ENCODE measurements around the gene CRP. TPM values are rescaled to one million over a fixed set of nuclear protein-coding genes. Genes with fewer than 3 reads are reported as not detected.

The CRP gene
- total and polyA plus RNA-seq, 9 of the 15 experiments (the other 6 are each of a cell fraction or from before 2014, with no cell fraction given): 0.69 TPM; not detected in 8

DNA sequence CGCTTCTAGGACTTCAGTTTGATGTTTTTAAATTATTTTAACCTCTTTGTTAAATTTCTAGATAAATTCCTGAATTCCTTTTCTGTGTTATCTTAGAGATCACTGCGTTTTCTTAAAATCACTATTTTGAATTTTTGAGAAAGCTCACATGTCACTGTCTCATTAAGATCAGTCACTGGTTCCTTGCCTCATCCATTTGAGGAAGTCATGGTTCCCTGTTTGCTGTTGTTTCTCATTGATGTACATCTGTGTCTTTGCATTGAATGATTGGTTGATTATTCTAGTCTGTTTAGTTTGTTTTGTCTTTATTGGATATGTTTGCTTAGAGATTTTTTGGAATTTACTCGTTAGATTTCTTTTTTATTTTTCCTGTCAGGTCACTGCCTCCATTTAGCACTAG is 50.1 kb downstream of the CRP start:
- no peaks in the 10 kb centered on the region for H3K79me2 ChIP-seq (ENCODE audit: control insufficient read depth, insufficient read depth, low read length)
- BruUV-seq (replicated peaks): no TSS peak
- DNase-seq (ENCODE audit: extremely low read depth in 1 of 4, low spot score in 3 of 4) (no peak), FAIRE-seq (no peak), ATAC-seq (no peak)
- no peaks in the 10 kb centered on the region for H3K9me3 ChIP-seq (replicated peaks; ENCODE audit: control insufficient read depth, insufficient read depth, low read depth, low read length)
- no peaks in the 10 kb centered on the region for H4K20me1 ChIP-seq (replicated peaks; ENCODE audit: control insufficient read depth, insufficient read depth, low read length)
- POLR2A ChIA-PET: no interaction called here
- no peaks in the 10 kb centered on the region for H3K36me3 ChIP-seq (ENCODE audit: control insufficient read depth, insufficient read depth, low read length)
- H3K27me3 ChIP-seq (ENCODE audit: control insufficient read depth in 2 of 2, insufficient read depth in 2 of 2, low read length in 2 of 2): no peaks in the 10 kb centered on the region
- intact Hi-C loops (cut with micrococcal nuclease) (no loop called here), in situ Hi-C loops (cut with MboI) (no loop called here)
- H3K9me1 ChIP-seq (ENCODE audit: control insufficient read depth, insufficient read depth, low read length): no peaks in the 10 kb centered on the region
- WGBS (ENCODE audit: insufficient coverage, low coverage, missing lambda C conversion rate): 0% methylated on average over 3 of the region's 3 CpGs
- no peaks in the 10 kb centered on the region for H3K4me1 ChIP-seq (replicated peaks in 1 of 2; ENCODE audit: control insufficient read depth in 2 of 2, insufficient read depth in 2 of 2, low read length in 2 of 2)
- H3K9ac ChIP-seq (ENCODE audit: insufficient read depth in 1 of 2, low read depth in 2 of 2, low read length in 2 of 2): no peak overlapping the region
- H3K27ac ChIP-seq (ENCODE audit: extremely low read depth, low read depth, low read length): no peak overlapping the region
- H2AFZ ChIP-seq (ENCODE audit: low read depth, low read length): no peak overlapping the region
- CTCF ChIA-PET (ENCODE audit: low intra/inter-chr PET ratio): no interaction called here
- H3K4me3 ChIP-seq: no peak overlapping the region
- H3K4me2 ChIP-seq (ENCODE audit: insufficient read depth, low read length): no peak overlapping the region
- no peak for TF ChIP-seq TBL1XR1 (IDR thresholded peaks at IDR 0.05; ENCODE audit: low read length in 2 of 2)
- TF ChIP-seq, protein P1, sequence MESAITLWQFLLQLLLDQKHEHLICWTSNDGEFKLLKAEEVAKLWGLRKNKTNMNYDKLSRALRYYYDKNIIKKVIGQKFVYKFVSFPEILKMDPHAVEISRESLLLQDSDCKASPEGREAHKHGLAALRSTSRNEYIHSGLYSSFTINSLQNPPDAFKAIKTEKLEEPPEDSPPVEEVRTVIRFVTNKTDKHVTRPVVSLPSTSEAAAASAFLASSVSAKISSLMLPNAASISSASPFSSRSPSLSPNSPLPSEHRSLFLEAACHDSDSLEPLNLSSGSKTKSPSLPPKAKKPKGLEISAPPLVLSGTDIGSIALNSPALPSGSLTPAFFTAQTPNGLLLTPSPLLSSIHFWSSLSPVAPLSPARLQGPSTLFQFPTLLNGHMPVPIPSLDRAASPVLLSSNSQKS (CRISPR knock-in tag; IDR thresholded peaks at IDR 0.05): no peak
- no peak for TF ChIP-seq ZNF318 (IDR thresholded peaks at IDR 0.05; ENCODE audit: borderline replicate concordance in 1 of 2, low read depth in 1 of 2)
- no peak for TF ChIP-seq CHD2 (IDR thresholded peaks at IDR 0.05; ENCODE audit: low read depth, low read length)
- no peak for TF ChIP-seq NFXL1 (CRISPR knock-in tag; IDR thresholded peaks at IDR 0.05)
- TF ChIP-seq FOSL1 (tag; conservative IDR thresholded peaks at IDR 0.05): no peak
- no peak for TF ChIP-seq USF1 (CRISPR knock-in tag; IDR thresholded peaks at IDR 0.05)
- no peak for TF ChIP-seq ZBTB26 (CRISPR knock-in tag; IDR thresholded peaks at IDR 0.05)

Data from K562 (cell line).